ENCODE data around the gene ATP8B4. TPM values are rescaled to one million over a fixed set of nuclear protein-coding genes. Genes with fewer than 3 reads are reported as not detected.

ATP8B4 gene
- total and polyA plus RNA-seq, 2 donors (not counting 1 experiment from before 2014, with no cell fraction given): 3.5 to 19.5 TPM

GRCh38 chr15:49877117-49877872, 241.7 kb downstream of the ATP8B4 start:
- H3K4me2 ChIP-seq (ENCODE audit: extremely low read depth, insufficient read depth, low read length): no peak overlapping the region
- H2AFZ ChIP-seq (ENCODE audit: low read length): no peak overlapping the region
- peak overlapping the region; percentile 5 for H3K9ac ChIP-seq (ENCODE audit: insufficient read depth, low read length)
- peak; percentile 26 to 70 for DNase-seq (ENCODE audit: low read depth in 2 of 2)
- TF ChIP-seq EZH2 (IDR thresholded peaks at IDR 0.05; ENCODE audit: low read length, missing control alignments) (no peak), CTCF (conservative IDR thresholded peaks at IDR 0.05 in 1 of 2, IDR thresholded peaks at IDR 0.05 in 1 of 2; ENCODE audit: low read depth in 1 of 2, low read length in 2 of 2) (no peak)
- peaks cover 3% of the 10 kb centered on the region for H3K4me1 ChIP-seq (ENCODE audit: control insufficient read depth, extremely low read depth, insufficient read depth, low read length)
- H3K9me3 ChIP-seq (ENCODE audit: control insufficient read depth, insufficient read depth, low read depth, low read length): no peaks in the 10 kb centered on the region
- no peaks in the 10 kb centered on the region for H3K79me2 ChIP-seq (ENCODE audit: control insufficient read depth, insufficient read depth, low read length)
- peak overlapping the region; percentile 49 for H3K27ac ChIP-seq (ENCODE audit: insufficient read depth, low read length)
- no peaks in the 10 kb centered on the region for H3K27me3 ChIP-seq (ENCODE audit: control insufficient read depth, insufficient read depth, low read length)
- H3K4me3 ChIP-seq (replicated peaks in 1 of 4; ENCODE audit: control extremely low read depth in 1 of 4, insufficient read depth in 1 of 4, low read depth in 3 of 4, low read length in 4 of 4): no peak overlapping the region
- H4K20me1 ChIP-seq (ENCODE audit: control insufficient read depth, extremely low read depth, insufficient read depth, low read length): no peaks in the 10 kb centered on the region
- H3K36me3 ChIP-seq (ENCODE audit: control insufficient read depth, insufficient read depth, low read length): no peaks in the 10 kb centered on the region

GRCh38 chr15:49876401-49877038, 242.5 kb downstream of the ATP8B4 start:
- H3K4me1 ChIP-seq (ENCODE audit: control insufficient read depth, extremely low read depth, insufficient read depth, low read length): peaks cover 3% of the 10 kb centered on the region
- H3K9ac ChIP-seq (ENCODE audit: insufficient read depth, low read length): no peak overlapping the region
- no peak overlapping the region for H3K4me2 ChIP-seq (ENCODE audit: extremely low read depth, insufficient read depth, low read length)
- H4K20me1 ChIP-seq (ENCODE audit: control insufficient read depth, extremely low read depth, insufficient read depth, low read length): no peaks in the 10 kb centered on the region
- no peaks in the 10 kb centered on the region for H3K36me3 ChIP-seq (ENCODE audit: control insufficient read depth, insufficient read depth, low read length)
- no peaks in the 10 kb centered on the region for H3K27me3 ChIP-seq (ENCODE audit: control insufficient read depth, insufficient read depth, low read length)
- DNase-seq (ENCODE audit: low read depth in 2 of 2): no peak
- H3K27ac ChIP-seq (ENCODE audit: insufficient read depth, low read length): no peak overlapping the region
- H3K79me2 ChIP-seq (ENCODE audit: control insufficient read depth, insufficient read depth, low read length): no peaks in the 10 kb centered on the region
- H2AFZ ChIP-seq (ENCODE audit: low read length): no peak overlapping the region
- TF ChIP-seq CTCF (conservative IDR thresholded peaks at IDR 0.05 in 1 of 2, IDR thresholded peaks at IDR 0.05 in 1 of 2; ENCODE audit: low read depth in 1 of 2, low read length in 2 of 2) (peak; percentile 2 to 33), EZH2 (IDR thresholded peaks at IDR 0.05; ENCODE audit: low read length, missing control alignments) (no peak)
- no peak overlapping the region for H3K4me3 ChIP-seq (replicated peaks in 1 of 4; ENCODE audit: control extremely low read depth in 1 of 4, insufficient read depth in 1 of 4, low read depth in 3 of 4, low read length in 4 of 4)
- H3K9me3 ChIP-seq (ENCODE audit: control insufficient read depth, insufficient read depth, low read depth, low read length): no peaks in the 10 kb centered on the region

GRCh38 chr15:49875392-49875791, 243.6 kb downstream of the ATP8B4 start:
- Histone ChIP-seq H3K4me2 (ENCODE audit: extremely low read depth, insufficient read depth, low read length) (no peak overlapping the region), H3K36me3 (ENCODE audit: control insufficient read depth, insufficient read depth, low read length) (no peaks in the 10 kb centered on the region), H2AFZ (ENCODE audit: low read length) (no peak overlapping the region), H3K9me3 (ENCODE audit: control insufficient read depth, insufficient read depth, low read depth, low read length) (no peaks in the 10 kb centered on the region), H3K4me1 (ENCODE audit: control insufficient read depth, extremely low read depth, insufficient read depth, low read length) (peaks cover 3% of the 10 kb centered on the region), H3K27me3 (ENCODE audit: control insufficient read depth, insufficient read depth, low read length) (no peaks in the 10 kb centered on the region), H4K20me1 (ENCODE audit: control insufficient read depth, extremely low read depth, insufficient read depth, low read length) (no peaks in the 10 kb centered on the region), H3K9ac (ENCODE audit: insufficient read depth, low read length) (no peak overlapping the region), H3K4me3 (replicated peaks in 1 of 4; ENCODE audit: control extremely low read depth in 1 of 4, insufficient read depth in 1 of 4, low read depth in 3 of 4, low read length in 4 of 4) (no peak overlapping the region), H3K27ac (ENCODE audit: insufficient read depth, low read length) (no peak overlapping the region), H3K79me2 (ENCODE audit: control insufficient read depth, insufficient read depth, low read length) (no peaks in the 10 kb centered on the region)
- DNase-seq (ENCODE audit: low read depth in 2 of 2): no peak
- TF ChIP-seq CTCF (conservative IDR thresholded peaks at IDR 0.05 in 1 of 2, IDR thresholded peaks at IDR 0.05 in 1 of 2; ENCODE audit: low read depth in 1 of 2, low read length in 2 of 2): no peak
- TF ChIP-seq EZH2 (IDR thresholded peaks at IDR 0.05; ENCODE audit: low read length, missing control alignments): no peak
